Fibroblast of lung (primary cell): ENCODE measurements around the gene RAPGEF5. TPM values are rescaled to one million over a fixed set of nuclear protein-coding genes. Genes with fewer than 3 reads are reported as not detected.
A peak's percentile ranks its signal among the peaks of the same experiment; 100 is the strongest.

Experiments used
- DNase-seq, 2 donors: peaks; one replicate each; pipeline versions ENCODE4 v3.0.0 to v3.0.0-alpha.2; 2010; ENCODE audit warnings: low read depth in 2 of 2
- H2AFZ ChIP-seq: 2 replicates; pipeline ENCODE4 v1.5.1; 2012; ENCODE audit warnings: low read length, control low read depth, inconsistent platforms
- H3K27ac ChIP-seq: 2 replicates; pipeline ENCODE4 v1.5.1; 2011; ENCODE audit warnings: low read length, control low read depth; ENCODE audit not compliant: insufficient read depth
- H3K27me3 ChIP-seq: 2 replicates; pipeline ENCODE4 v1.5.1; 2011; ENCODE audit warnings: mild to moderate bottlenecking, low read length; ENCODE audit not compliant: control insufficient read depth, insufficient read depth
- H3K36me3 ChIP-seq: 2 replicates; pipeline ENCODE4 v1.5.1; 2011; ENCODE audit warnings: low read length; ENCODE audit not compliant: control insufficient read depth, insufficient read depth
- H3K4me1 ChIP-seq: 2 replicates; pipeline ENCODE4 v1.5.1; 2011; ENCODE audit warnings: low read length; ENCODE audit not compliant: control insufficient read depth, insufficient read depth; ENCODE audit errors: extremely low read depth
- H3K4me2 ChIP-seq: 2 replicates; pipeline ENCODE4 v1.5.1; 2011; ENCODE audit warnings: low read length, control low read depth; ENCODE audit not compliant: insufficient read depth; ENCODE audit errors: extremely low read depth
- H3K4me3 ChIP-seq, 4 experiments: fragments of 200-600 bp in 1 of 4; sonication (generic) in 1 of 4; replicated peaks in 1 of 4; 2 replicates each; pipeline ENCODE4 v1.5.1; 2011 to 2016; ENCODE audit warnings: low read length in 4 of 4, low read depth in 3 of 4, mild to moderate bottlenecking in 3 of 4, control low read depth in 2 of 4, inconsistent platforms in 1 of 4, mixed read lengths in 1 of 4; ENCODE audit not compliant: insufficient read depth in 1 of 4; ENCODE audit errors: control extremely low read depth in 1 of 4
- H3K79me2 ChIP-seq: 2 replicates; pipeline ENCODE4 v1.5.1; 2012; ENCODE audit warnings: mild to moderate bottlenecking, low read length, inconsistent platforms; ENCODE audit not compliant: control insufficient read depth, insufficient read depth
- H3K9ac ChIP-seq: 2 replicates; pipeline ENCODE4 v1.5.1; 2011; ENCODE audit warnings: mild to moderate bottlenecking, low read length, control low read depth; ENCODE audit not compliant: insufficient read depth
- H3K9me3 ChIP-seq: 2 replicates; pipeline ENCODE4 v1.5.1; 2012; ENCODE audit warnings: low read depth, low read length; ENCODE audit not compliant: control insufficient read depth, insufficient read depth
- H4K20me1 ChIP-seq: 2 replicates; pipeline ENCODE4 v1.5.1; 2011; ENCODE audit warnings: low read length; ENCODE audit not compliant: control insufficient read depth, insufficient read depth; ENCODE audit errors: extremely low read depth
- EZH2 ChIP-seq: IDR thresholded peaks from 2 replicates; pipeline ENCODE4 v1.5.1; 2012; ENCODE audit warnings: low read length, control low read depth, mild to moderate bottlenecking; ENCODE audit errors: missing control alignments
- polyA plus RNA-seq, 2 donors: library from polyadenylated mRNA; depleted of rRNA in 1 of 2; stranded (reverse) in 1 of 2; unstranded in 1 of 2; fragments of >200 nt; gene quantifications; 2 replicates each; pipeline ENCODE4 v1.2.1, GENCODE V29; 2011 to 2012; ENCODE audit warnings: missing spikeins in 1 of 2
- total RNA-seq: library from RNA; depleted of rRNA; stranded (reverse); fragments of >200 nt; gene quantifications from 2 replicates; pipeline ENCODE4 v1.2.1, GENCODE V29; 2014
- TF ChIP-seq, protein P1 (sequence below), 2 donors: IDR thresholded peaks in 1 of 2; conservative IDR thresholded peaks in 1 of 2; 1 replicate in 1 of 2; 2 replicates in 1 of 2; pipeline ENCODE4 v1.5.1; 2011 to 2012; ENCODE audit warnings: low read length in 2 of 2, control low read depth in 1 of 2, inconsistent platforms in 1 of 2, low read depth in 1 of 2, mild to moderate bottlenecking in 1 of 2

The RAPGEF5 gene
- total and polyA plus RNA-seq, 2 donors (not counting 1 experiment from before 2014, with no cell fraction given) = 1.4 to 1.5 TPM

DNA sequence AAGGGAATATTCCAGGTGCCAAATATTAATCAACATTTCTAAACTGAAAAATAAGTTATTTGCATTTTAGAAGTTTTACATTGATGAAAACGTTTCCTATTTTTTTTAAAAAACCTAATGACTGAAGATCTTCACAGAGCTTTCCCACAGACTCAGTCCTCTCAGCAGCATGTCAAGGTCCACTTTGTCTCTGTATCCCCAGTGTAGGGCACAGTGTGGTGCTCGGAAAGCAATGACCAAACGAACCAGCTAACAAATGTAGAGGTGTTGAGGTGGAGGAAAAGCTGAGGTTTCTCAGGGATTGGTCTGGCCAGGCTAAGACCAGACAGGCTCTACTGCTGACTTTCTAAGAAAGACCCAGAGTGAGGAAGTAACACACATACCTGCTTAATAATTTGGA is 209.1 kb downstream of the RAPGEF5 start:
- Histone ChIP-seq H2AFZ (no peak overlapping the region), H3K27me3 (no peaks in the 10 kb centered on the region), H3K79me2 (no peaks in the 10 kb centered on the region), H4K20me1 (no peaks in the 10 kb centered on the region), H3K4me3 (no peak overlapping the region), H3K9me3 (no peaks in the 10 kb centered on the region), H3K36me3 (no peaks in the 10 kb centered on the region), H3K9ac (no peak overlapping the region), H3K27ac (no peak overlapping the region), H3K4me1 (no peaks in the 10 kb centered on the region), H3K4me2 (no peak overlapping the region)
- DNase-seq = no peak
- TF ChIP-seq, protein P1, sequence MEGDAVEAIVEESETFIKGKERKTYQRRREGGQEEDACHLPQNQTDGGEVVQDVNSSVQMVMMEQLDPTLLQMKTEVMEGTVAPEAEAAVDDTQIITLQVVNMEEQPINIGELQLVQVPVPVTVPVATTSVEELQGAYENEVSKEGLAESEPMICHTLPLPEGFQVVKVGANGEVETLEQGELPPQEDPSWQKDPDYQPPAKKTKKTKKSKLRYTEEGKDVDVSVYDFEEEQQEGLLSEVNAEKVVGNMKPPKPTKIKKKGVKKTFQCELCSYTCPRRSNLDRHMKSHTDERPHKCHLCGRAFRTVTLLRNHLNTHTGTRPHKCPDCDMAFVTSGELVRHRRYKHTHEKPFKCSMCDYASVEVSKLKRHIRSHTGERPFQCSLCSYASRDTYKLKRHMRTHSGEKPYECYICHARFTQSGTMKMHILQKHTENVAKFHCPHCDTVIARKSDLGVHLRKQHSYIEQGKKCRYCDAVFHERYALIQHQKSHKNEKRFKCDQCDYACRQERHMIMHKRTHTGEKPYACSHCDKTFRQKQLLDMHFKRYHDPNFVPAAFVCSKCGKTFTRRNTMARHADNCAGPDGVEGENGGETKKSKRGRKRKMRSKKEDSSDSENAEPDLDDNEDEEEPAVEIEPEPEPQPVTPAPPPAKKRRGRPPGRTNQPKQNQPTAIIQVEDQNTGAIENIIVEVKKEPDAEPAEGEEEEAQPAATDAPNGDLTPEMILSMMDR (conservative IDR thresholded peaks at IDR 0.05 in 1 of 2, IDR thresholded peaks at IDR 0.05 in 1 of 2; ENCODE audit: low read depth in 1 of 2, low read length in 2 of 2) = no peak
- TF ChIP-seq EZH2 = no peak

DNA sequence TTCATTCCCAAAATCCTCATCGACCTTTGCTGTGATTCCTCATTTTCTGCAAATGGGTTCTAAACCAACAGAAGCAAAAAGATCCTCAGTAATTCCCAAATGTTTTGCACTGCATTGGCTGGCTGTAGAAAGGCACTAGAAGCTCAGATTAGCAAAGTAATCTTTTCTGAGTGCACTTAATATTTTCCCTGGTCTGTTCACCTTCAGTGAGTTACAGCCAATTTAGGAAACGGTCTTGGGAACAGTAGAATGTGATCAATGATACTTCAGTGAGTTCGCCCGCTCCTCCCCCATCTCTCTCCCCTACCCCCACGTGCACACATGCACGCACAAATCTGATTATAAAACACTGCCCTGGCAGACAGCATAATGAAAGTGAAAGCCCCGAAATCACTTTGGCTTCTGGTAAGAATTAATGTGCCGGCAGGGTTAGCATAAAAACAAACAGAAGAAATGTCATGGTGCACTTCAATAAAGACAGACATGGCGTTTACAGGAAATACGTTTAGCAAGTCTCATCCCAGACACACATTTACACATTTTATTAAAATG is 209.9 kb downstream of the RAPGEF5 start:
- H4K20me1 ChIP-seq = no peaks in the 10 kb centered on the region
- no peak overlapping the region for H3K9ac ChIP-seq
- H3K4me2 ChIP-seq = peak overlapping the region; percentile 34
- DNase-seq = peak in 1 of 2 donors; percentile 55
- no peaks in the 10 kb centered on the region for H3K27me3 ChIP-seq
- no peaks in the 10 kb centered on the region for H3K79me2 ChIP-seq
- no peak overlapping the region for H3K27ac ChIP-seq
- peak overlapping the region; percentile 20 to 60 (median 28) for H3K4me3 ChIP-seq
- no peaks in the 10 kb centered on the region for H3K4me1 ChIP-seq
- TF ChIP-seq EZH2 = no peak
- TF ChIP-seq, protein P1 (conservative IDR thresholded peaks at IDR 0.05 in 1 of 2, IDR thresholded peaks at IDR 0.05 in 1 of 2; ENCODE audit: low read depth in 1 of 2, low read length in 2 of 2) = no peak
- peak overlapping the region; percentile 12 for H2AFZ ChIP-seq
- H3K9me3 ChIP-seq = no peaks in the 10 kb centered on the region
- no peaks in the 10 kb centered on the region for H3K36me3 ChIP-seq

DNA sequence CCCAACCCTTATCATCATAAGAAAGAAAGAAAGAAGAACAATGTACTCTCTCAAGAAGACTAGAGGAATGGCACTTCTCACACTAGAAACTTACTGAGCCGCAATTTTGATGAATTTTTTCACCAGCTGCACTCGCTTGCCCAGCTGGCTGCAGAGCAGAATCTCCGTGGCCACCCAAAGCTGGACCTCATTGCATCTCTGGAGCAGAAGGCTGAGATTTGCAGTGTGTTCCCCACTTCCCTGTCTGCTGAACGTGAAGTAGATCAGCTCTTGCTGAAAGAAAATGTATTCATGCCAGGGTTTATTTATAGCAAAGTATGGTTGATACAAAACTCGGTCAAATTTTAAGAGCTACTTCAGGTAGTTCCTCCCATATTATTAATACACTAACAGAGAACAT is 212.0 kb downstream of the RAPGEF5 start:
- Histone ChIP-seq H2AFZ (no peak overlapping the region), H4K20me1 (no peaks in the 10 kb centered on the region), H3K4me2 (no peak overlapping the region), H3K79me2 (no peaks in the 10 kb centered on the region), H3K4me1 (no peaks in the 10 kb centered on the region), H3K27me3 (no peaks in the 10 kb centered on the region), H3K9me3 (no peaks in the 10 kb centered on the region), H3K4me3 (no peak overlapping the region), H3K36me3 (no peaks in the 10 kb centered on the region), H3K27ac (no peak overlapping the region), H3K9ac (no peak overlapping the region)
- no peak for DNase-seq
- TF ChIP-seq EZH2 = no peak
- TF ChIP-seq, protein P1 (conservative IDR thresholded peaks at IDR 0.05 in 1 of 2, IDR thresholded peaks at IDR 0.05 in 1 of 2; ENCODE audit: low read depth in 1 of 2, low read length in 2 of 2) = no peak
